Naive thymus-derived CD4-positive, alpha-beta T cell (primary cell): Measurements from ENCODE around the gene OSM. TPM values are rescaled to one million over a fixed set of nuclear protein-coding genes. Genes with fewer than 3 reads are reported as not detected.

Source experiments
- ATAC-seq: fragments of 150-1000 bp; cut with Tn5 transposase; 2 replicates; pipeline ENCODE4 v1.10.0; 2021; ENCODE audit warnings: mild to moderate bottlenecking, moderate library complexity
- CTCF ChIA-PET: fragments of 350-600 bp; sonication (Branson Sonifier 250); formaldehyde crosslinking; loops from one replicate; lab custom pipeline; 2021; ENCODE audit warnings: antibody characterized with exemption; lab: Charles Lee
- POLR2A ChIA-PET: fragments of 350-600 bp; sonication (Branson Sonifier 250); formaldehyde crosslinking; loops from one replicate; lab custom pipeline; 2021; ENCODE audit warnings: antibody characterized with exemption, inconsistent platforms; lab: Charles Lee
- DNase-seq, 9 donors: peaks; one replicate each; pipeline versions ENCODE4 v3.0.0 to v3.0.0-alpha.2; 2020 to 2022; ENCODE audit warnings: mixed read lengths in 1 of 9
- H3K27ac ChIP-seq: one replicate; pipeline ENCODE4 v1.7.0; 2013; ENCODE audit warnings: mild to moderate bottlenecking, low read depth, low read length, moderate library complexity
- H3K27me3 ChIP-seq, 2 donors: one replicate each; pipeline ENCODE4 v1.7.0; 2013; ENCODE audit warnings: low read length in 2 of 2, mild to moderate bottlenecking in 2 of 2, moderate library complexity in 2 of 2; ENCODE audit not compliant: control insufficient read depth in 2 of 2, insufficient read depth in 2 of 2
- H3K36me3 ChIP-seq, 3 experiments: 1 replicate in 2 of 3; 2 replicates in 1 of 3; pipeline ENCODE4 v1.7.0; 2013; ENCODE audit warnings: low read length in 3 of 3, mild to moderate bottlenecking in 3 of 3, moderate library complexity in 1 of 3; ENCODE audit not compliant: insufficient read depth in 3 of 3, control insufficient read depth in 2 of 3
- H3K4me1 ChIP-seq, 2 donors: one replicate each; pipeline ENCODE4 v1.7.0; 2013; ENCODE audit warnings: low read length in 2 of 2, mild to moderate bottlenecking in 2 of 2, moderate library complexity in 1 of 2; ENCODE audit not compliant: control insufficient read depth in 2 of 2, insufficient read depth in 2 of 2
- H3K4me3 ChIP-seq: 2 replicates; pipeline ENCODE4 v1.7.0; 2013; ENCODE audit warnings: mild to moderate bottlenecking, low read length
- H3K9me3 ChIP-seq, 3 experiments: 1 replicate in 2 of 3; 2 replicates in 1 of 3; pipeline ENCODE4 v1.7.0; 2013; ENCODE audit warnings: low read length in 3 of 3; ENCODE audit not compliant: control insufficient read depth in 2 of 3
- H3K27ac Mint-ChIP-seq, 9 donors: one replicate each; pipeline ENCODE4 v1.8.0; 2020 to 2022; ENCODE audit warnings: mixed read lengths in 9 of 9, mild to moderate bottlenecking in 8 of 9, moderate library complexity in 5 of 9, inconsistent platforms in 2 of 9
- H3K27me3 Mint-ChIP-seq, 5 donors: one replicate each; pipeline ENCODE4 v1.8.0; 2021 to 2022; ENCODE audit warnings: mixed read lengths in 5 of 5, mild to moderate bottlenecking in 1 of 5
- H3K36me3 Mint-ChIP-seq, 5 donors: one replicate each; pipeline ENCODE4 v1.8.0; 2020 to 2022; ENCODE audit warnings: mixed read lengths in 5 of 5, mild to moderate bottlenecking in 3 of 5, inconsistent platforms in 1 of 5
- H3K4me1 Mint-ChIP-seq, 7 donors: one replicate each; pipeline ENCODE4 v1.8.0; 2020 to 2022; ENCODE audit warnings: mixed read lengths in 7 of 7, mild to moderate bottlenecking in 3 of 7, inconsistent platforms in 1 of 7
- H3K4me3 Mint-ChIP-seq, 10 donors: one replicate each; pipeline ENCODE4 v1.8.0; 2020 to 2022; ENCODE audit warnings: mild to moderate bottlenecking in 10 of 10, mixed read lengths in 10 of 10, moderate library complexity in 6 of 10, inconsistent platforms in 2 of 10
- H3K9me3 Mint-ChIP-seq, 11 donors: one replicate each; pipeline ENCODE4 v1.8.0; 2020 to 2022; ENCODE audit warnings: mixed read lengths in 11 of 11, mild to moderate bottlenecking in 4 of 11, inconsistent platforms in 1 of 11, moderate library complexity in 1 of 11
- intact Hi-C, 2 donors: fragments of 100-400 bp; cut with micrococcal nuclease; formaldehyde crosslinking; loops; one replicate each; pipeline ENCODE4 v1.15.1; 2023
- polyA plus RNA-seq, 2 donors: library from polyadenylated mRNA; unstranded; fragments of 300-500 nt; fragmentation: Illumina TruSeq; gene quantifications; one replicate each; pipeline ENCODE4 v1.2.3, GENCODE V29; 2021
- total RNA-seq, 6 experiments: library from RNA in 5 of 6; stranded (reverse) in 5 of 6; gene quantifications; 1 replicate in 5 of 6; 2 replicates in 1 of 6; pipeline ENCODE4 v1.2.3 and lab custom pipeline; 2021 to 2026

Gene OSM
- total and polyA plus RNA-seq, 7 experiments from 2014 or later = 0.49 to 158 (median 6.3) TPM

DNA sequence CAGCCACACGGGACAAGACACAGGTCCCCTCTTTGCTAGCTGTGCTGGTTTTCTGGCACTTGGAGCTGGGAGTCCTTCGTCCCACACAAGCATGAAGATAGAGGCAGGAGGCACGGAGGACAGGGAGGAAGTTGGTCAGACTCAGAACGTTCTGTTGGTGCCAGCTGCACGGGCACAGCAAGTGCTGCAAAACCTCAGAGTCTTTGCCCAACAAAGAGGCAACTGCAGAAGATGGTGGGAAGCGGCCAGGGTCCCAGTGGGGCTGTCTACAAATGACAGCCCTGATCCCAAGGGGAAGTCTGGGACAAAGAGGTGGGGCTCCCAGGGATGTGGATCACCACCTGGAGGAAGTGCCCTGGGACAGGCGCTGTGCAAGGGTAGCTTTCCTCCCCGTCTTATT is 9.4 kb upstream of the OSM start:
- Histone ChIP-seq H3K36me3 (no peaks in the 10 kb centered on the region), H3K4me3 (peak overlapping the region; percentile 42), H3K9me3 (no peaks in the 10 kb centered on the region), H3K4me1 (peaks cover 5 to 15% of the 10 kb centered on the region in 2 donors), H3K27ac (peak overlapping the region; percentile 4), H3K27me3 (no peaks in the 10 kb centered on the region)
- CTCF ChIA-PET = interaction anchor here (0.6 to 3.4 kb wide), 3 partner anchors 11 to 48 kb away, joined by 5 to 20 read pairs (median 5); no protein-coding TSS in a partner anchor
- peaks cover 0 to 6% (median 0%) of the 10 kb centered on the region in 11 donors for H3K9me3 Mint-ChIP-seq
- H3K4me3 Mint-ChIP-seq = peak overlapping the region; percentile 48 to 82 (median 78)
- ATAC-seq = no peak
- H3K27me3 Mint-ChIP-seq = no peaks in the 10 kb centered on the region
- H3K4me1 Mint-ChIP-seq = peaks cover 38 to 73% (median 41%) of the 10 kb centered on the region in 7 donors
- intact Hi-C loops = no loop called here
- DNase-seq = peak in 1 of 9 donors; percentile 15
- POLR2A ChIA-PET = interaction anchor here (0.5 to 2.0 kb wide), 4 partner anchors 8 to 37 kb away, joined by 3 to 6 read pairs (median 4); no protein-coding TSS in a partner anchor
- H3K27ac Mint-ChIP-seq = peak overlapping the region; percentile 13 to 86 (median 75)
- H3K36me3 Mint-ChIP-seq = peaks cover 0 to 41% (median 0%) of the 10 kb centered on the region in 5 donors

- peaks cover 0 to 6% (median 0%) of the 10 kb centered on the region in 11 donors for H3K9me3 Mint-ChIP-seq
- intact Hi-C loops = loop anchor here in 1 of 2 donors (1.0 kb wide), 1 partner anchor 12 kb away; no protein-coding TSS in a partner anchor
- no peaks in the 10 kb centered on the region for H3K27me3 Mint-ChIP-seq
- DNase-seq = peak in 3 of 9 donors; percentile 27 to 49 (median 41)
- peak overlapping the region; percentile 41 to 82 (median 78) for H3K4me3 Mint-ChIP-seq
- Histone ChIP-seq H3K27ac (peak overlapping the region; percentile 4), H3K36me3 (no peaks in the 10 kb centered on the region), H3K4me3 (peak overlapping the region; percentile 42), H3K4me1 (peaks cover 5 to 15% of the 10 kb centered on the region in 2 donors), H3K9me3 (no peaks in the 10 kb centered on the region), H3K27me3 (no peaks in the 10 kb centered on the region)
- no peak for ATAC-seq
- ChIA-PET CTCF (interaction anchor here (0.6 to 3.4 kb wide), 3 partner anchors 12 to 49 kb away, joined by 5 to 20 read pairs (median 5); no protein-coding TSS in a partner anchor), POLR2A (interaction anchor here (0.5 to 2.0 kb wide), 4 partner anchors 8 to 38 kb away, joined by 3 to 6 read pairs (median 4); no protein-coding TSS in a partner anchor)
- H3K36me3 Mint-ChIP-seq = peaks cover 0 to 43% (median 0%) of the 10 kb centered on the region in 5 donors
- peaks cover 38 to 75% (median 42%) of the 10 kb centered on the region in 7 donors for H3K4me1 Mint-ChIP-seq
- peak overlapping the region; percentile 13 to 86 (median 75) for H3K27ac Mint-ChIP-seq
Measured at GRCh38 chr22:30275625-30276024, 9.0 kb upstream of the OSM start.

DNA sequence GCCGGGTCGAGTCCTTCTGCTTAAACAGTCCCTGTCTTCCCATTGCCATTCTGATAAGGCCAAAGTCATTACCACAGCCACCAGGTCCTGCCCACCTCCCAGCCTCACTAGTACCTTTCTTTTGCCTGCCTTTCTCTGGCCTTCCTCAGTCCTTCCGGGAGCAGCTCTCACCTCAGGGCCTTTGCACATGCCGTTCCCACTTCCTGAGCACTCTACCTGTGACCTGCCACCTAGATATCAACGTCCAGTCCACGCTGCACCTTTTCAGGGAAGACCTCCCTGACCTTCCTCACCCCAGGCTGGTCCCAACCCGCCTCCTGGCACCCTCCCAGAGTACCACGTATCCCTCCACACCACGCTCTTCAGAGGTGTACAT is 7.8 kb upstream of the OSM start:
- intact Hi-C loops = no loop called here
- no peak for DNase-seq
- Mint-ChIP-seq H3K27ac (peak overlapping the region in 7 of 9 donors; percentile 26 to 86 (median 73)), H3K4me3 (peak overlapping the region in 2 of 10 donors; percentile 7 to 42), H3K4me1 (peaks cover 34 to 74% (median 40%) of the 10 kb centered on the region in 7 donors), H3K36me3 (peaks cover 0 to 46% (median 0%) of the 10 kb centered on the region in 5 donors), H3K27me3 (no peaks in the 10 kb centered on the region), H3K9me3 (peaks cover 0 to 6% (median 0%) of the 10 kb centered on the region in 11 donors)
- ChIA-PET POLR2A (interaction anchor here (1.5 kb wide), 1 partner anchor 8 kb away, joined by 3 read pairs; no protein-coding TSS in a partner anchor), CTCF (no interaction called here)
- Histone ChIP-seq H3K9me3 (no peaks in the 10 kb centered on the region), H3K27me3 (no peaks in the 10 kb centered on the region), H3K27ac (no peak overlapping the region), H3K36me3 (no peaks in the 10 kb centered on the region), H3K4me3 (no peak overlapping the region), H3K4me1 (peaks cover 5 to 15% of the 10 kb centered on the region in 2 donors)
- ATAC-seq = no peak

- DNase-seq (no peak), ATAC-seq (no peak)
- Mint-ChIP-seq H3K4me1 (peaks cover 30 to 74% (median 38%) of the 10 kb centered on the region in 7 donors), H3K36me3 (peaks cover 0 to 44% (median 0%) of the 10 kb centered on the region in 5 donors), H3K9me3 (peaks cover 0 to 4% (median 0%) of the 10 kb centered on the region in 11 donors), H3K4me3 (peak overlapping the region in 1 of 10 donors; percentile 7), H3K27ac (peak overlapping the region in 8 of 9 donors; percentile 24 to 90 (median 66)), H3K27me3 (no peaks in the 10 kb centered on the region)
- Histone ChIP-seq H3K27me3 (no peaks in the 10 kb centered on the region), H3K4me1 (peaks cover 5 to 15% of the 10 kb centered on the region in 2 donors), H3K4me3 (no peak overlapping the region), H3K36me3 (peaks cover 0 to 3% (median 0%) of the 10 kb centered on the region in 3 experiments), H3K9me3 (no peaks in the 10 kb centered on the region), H3K27ac (no peak overlapping the region)
- CTCF ChIA-PET = no interaction called here
- POLR2A ChIA-PET = interaction anchor here (1.5 kb wide), 1 partner anchor 8 kb away, joined by 3 read pairs; no protein-coding TSS in a partner anchor
- intact Hi-C loops = no loop called here
Measured at GRCh38 chr22:30273711-30274436, 7.2 kb upstream of the OSM start.

GRCh38 chr22:30272781-30273601 is 6.3 kb upstream of the OSM start:
- no peak for DNase-seq
- Mint-ChIP-seq H3K4me3 (peak overlapping the region in 2 of 10 donors; percentile 0 to 22), H3K4me1 (peaks cover 37 to 76% (median 43%) of the 10 kb centered on the region in 7 donors), H3K27ac (peak overlapping the region; percentile 32 to 90 (median 68)), H3K27me3 (no peaks in the 10 kb centered on the region), H3K9me3 (peaks cover 0 to 4% (median 0%) of the 10 kb centered on the region in 11 donors), H3K36me3 (peaks cover 0 to 49% (median 0%) of the 10 kb centered on the region in 5 donors)
- ChIA-PET POLR2A (no interaction called here), CTCF (no interaction called here)
- H3K27ac ChIP-seq = no peak overlapping the region
- no peak overlapping the region for H3K4me3 ChIP-seq
- H3K36me3 ChIP-seq = peaks cover 0 to 8% (median 0%) of the 10 kb centered on the region in 3 experiments
- H3K4me1 ChIP-seq = peaks cover 6 to 17% of the 10 kb centered on the region in 2 donors
- peak; percentile 31 for ATAC-seq
- no peaks in the 10 kb centered on the region for H3K9me3 ChIP-seq
- intact Hi-C loops = no loop called here
- H3K27me3 ChIP-seq = no peaks in the 10 kb centered on the region

DNA sequence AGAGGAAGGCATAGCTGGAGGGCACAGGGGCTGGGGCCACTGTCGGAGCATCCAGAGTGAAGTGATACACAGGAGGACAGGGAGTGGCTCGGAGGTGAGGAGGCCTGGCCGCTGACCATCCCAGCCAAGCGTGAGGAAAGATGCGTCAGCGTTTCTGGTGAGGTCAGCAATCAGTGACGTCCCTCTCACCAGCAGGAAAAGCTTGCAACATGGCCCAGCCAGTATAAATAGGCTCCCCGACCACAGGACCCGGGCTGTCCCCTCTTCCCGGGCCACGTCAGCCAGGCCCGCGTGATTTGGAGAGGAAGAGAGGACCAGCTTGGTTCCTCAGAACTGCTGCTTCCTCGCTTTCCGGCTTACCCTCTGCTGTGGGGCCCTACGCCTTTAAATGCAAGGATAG is 4.2 kb upstream of the OSM start:
- Histone ChIP-seq H3K4me1 (peaks cover 19 to 20% of the 10 kb centered on the region in 2 donors), H3K27me3 (no peaks in the 10 kb centered on the region), H3K27ac (no peak overlapping the region), H3K4me3 (no peak overlapping the region), H3K9me3 (no peaks in the 10 kb centered on the region), H3K36me3 (peaks cover 0 to 8% (median 0%) of the 10 kb centered on the region in 3 experiments)
- no peak overlapping the region for H3K4me3 Mint-ChIP-seq
- no peak for DNase-seq
- POLR2A ChIA-PET = no interaction called here
- intact Hi-C loops = no loop called here
- peak overlapping the region in 6 of 9 donors; percentile 25 to 78 (median 49) for H3K27ac Mint-ChIP-seq
- peaks cover 0 to 4% (median 0%) of the 10 kb centered on the region in 11 donors for H3K9me3 Mint-ChIP-seq
- H3K27me3 Mint-ChIP-seq = no peaks in the 10 kb centered on the region
- H3K36me3 Mint-ChIP-seq = peaks cover 0 to 52% (median 0%) of the 10 kb centered on the region in 5 donors
- CTCF ChIA-PET = interaction anchor here (0.6 kb wide), 1 partner anchor 127 kb away, joined by 3 read pairs; no protein-coding TSS in a partner anchor
- peak; percentile 41 for ATAC-seq
- peaks cover 35 to 73% (median 43%) of the 10 kb centered on the region in 7 donors for H3K4me1 Mint-ChIP-seq
